Measurements from ENCODE around the gene PSMD9. TPM values are rescaled to one million over a fixed set of nuclear protein-coding genes. Genes with fewer than 3 reads are reported as not detected.
"Not testable (repeated sequence)": the region's sequence is repeated elsewhere in the genome, so short reads cannot be mapped to it uniquely, and the experiment has no call there.

PSMD9 gene
- total RNA-seq, 3 donors from 2014 or later, result 97.7 to 106 (median 103) TPM

GRCh38 chr12:121860699-121861098, 27.9 kb upstream of the PSMD9 start:
- not testable (repeated sequence) for ATAC-seq; DNase-seq; H3K27me3 Mint-ChIP-seq (ENCODE audit: low read depth); H3K36me3 Mint-ChIP-seq (ENCODE audit: insufficient read depth); H3K9me3 Mint-ChIP-seq; H3K4me1 Mint-ChIP-seq (ENCODE audit: low read depth); H3K4me3 Mint-ChIP-seq

- ATAC-seq (no peak), DNase-seq (no peak)
- H3K27me3 Mint-ChIP-seq (ENCODE audit: low read depth), result no peaks in the 10 kb centered on the region
- H3K9me3 Mint-ChIP-seq, result no peaks in the 10 kb centered on the region
- H3K36me3 Mint-ChIP-seq (ENCODE audit: insufficient read depth), result no peaks in the 10 kb centered on the region
- no peaks in the 10 kb centered on the region for H3K4me1 Mint-ChIP-seq (ENCODE audit: low read depth)
- no peak overlapping the region for H3K4me3 Mint-ChIP-seq
Measured at GRCh38 chr12:121861636-121862254, 26.8 kb upstream of the PSMD9 start.

- ATAC-seq, result no peak
- no peaks in the 10 kb centered on the region for H3K4me1 Mint-ChIP-seq (ENCODE audit: low read depth)
- H3K27me3 Mint-ChIP-seq (ENCODE audit: low read depth), result no peaks in the 10 kb centered on the region
- no peaks in the 10 kb centered on the region for H3K9me3 Mint-ChIP-seq
- no peak for DNase-seq
- H3K36me3 Mint-ChIP-seq (ENCODE audit: insufficient read depth), result no peaks in the 10 kb centered on the region
- no peak overlapping the region for H3K4me3 Mint-ChIP-seq
Measured at GRCh38 chr12:121866331-121866730, 22.3 kb upstream of the PSMD9 start.

GRCh38 chr12:121869229-121869628, 19.4 kb upstream of the PSMD9 start:
- not testable (repeated sequence) for H3K36me3 Mint-ChIP-seq (ENCODE audit: insufficient read depth); DNase-seq; H3K4me1 Mint-ChIP-seq (ENCODE audit: low read depth); H3K9me3 Mint-ChIP-seq; ATAC-seq; H3K27me3 Mint-ChIP-seq (ENCODE audit: low read depth); H3K4me3 Mint-ChIP-seq

- no peaks in the 10 kb centered on the region for H3K9me3 Mint-ChIP-seq
- ATAC-seq, result no peak
- DNase-seq, result no peak
- H3K4me1 Mint-ChIP-seq (ENCODE audit: low read depth), result no peaks in the 10 kb centered on the region
- H3K4me3 Mint-ChIP-seq, result no peak overlapping the region
- no peaks in the 10 kb centered on the region for H3K27me3 Mint-ChIP-seq (ENCODE audit: low read depth)
- H3K36me3 Mint-ChIP-seq (ENCODE audit: insufficient read depth), result no peaks in the 10 kb centered on the region
Measured at GRCh38 chr12:121871467-121871866, 17.1 kb upstream of the PSMD9 start.

GRCh38 chr12:121872546-121873215, 15.9 kb upstream of the PSMD9 start:
- DNase-seq, result no peak
- no peaks in the 10 kb centered on the region for H3K36me3 Mint-ChIP-seq (ENCODE audit: insufficient read depth)
- ATAC-seq, result peak; percentile 56 to 58

GRCh38 chr12:121873216-121873569, 15.4 kb upstream of the PSMD9 start:
- Mint-ChIP-seq H3K36me3 (ENCODE audit: insufficient read depth) (no peaks in the 10 kb centered on the region), H3K27me3 (ENCODE audit: low read depth) (no peaks in the 10 kb centered on the region), H3K9me3 (no peaks in the 10 kb centered on the region), H3K4me3 (no peak overlapping the region), H3K4me1 (ENCODE audit: low read depth) (no peaks in the 10 kb centered on the region)
- no peak for DNase-seq
- no peak for ATAC-seq

More at GRCh38 chr12:121872546-121873215, 15.9 kb upstream of the PSMD9 start:
- Mint-ChIP-seq H3K27me3 (ENCODE audit: low read depth) (no peaks in the 10 kb centered on the region), H3K4me1 (ENCODE audit: low read depth) (no peaks in the 10 kb centered on the region), H3K4me3 (no peak overlapping the region), H3K9me3 (no peaks in the 10 kb centered on the region)

- Mint-ChIP-seq H3K4me3 (no peak overlapping the region), H3K36me3 (ENCODE audit: insufficient read depth) (no peaks in the 10 kb centered on the region), H3K4me1 (ENCODE audit: low read depth) (no peaks in the 10 kb centered on the region), H3K9me3 (no peaks in the 10 kb centered on the region), H3K27me3 (ENCODE audit: low read depth) (no peaks in the 10 kb centered on the region)
- no peak for DNase-seq
- ATAC-seq, result no peak
Measured at GRCh38 chr12:121874071-121874470, 14.5 kb upstream of the PSMD9 start.

- Mint-ChIP-seq H3K36me3 (ENCODE audit: insufficient read depth) (no peaks in the 10 kb centered on the region), H3K4me3 (no peak overlapping the region), H3K4me1 (ENCODE audit: low read depth) (no peaks in the 10 kb centered on the region), H3K27me3 (ENCODE audit: low read depth) (no peaks in the 10 kb centered on the region), H3K9me3 (no peaks in the 10 kb centered on the region)
- ATAC-seq (no peak), DNase-seq (no peak)
Measured at GRCh38 chr12:121875582-121875981, 13.0 kb upstream of the PSMD9 start.

GRCh38 chr12:121876080-121876447, 12.5 kb upstream of the PSMD9 start:
- H3K4me3 Mint-ChIP-seq; H3K27me3 Mint-ChIP-seq (ENCODE audit: low read depth); H3K36me3 Mint-ChIP-seq (ENCODE audit: insufficient read depth); ATAC-seq; H3K4me1 Mint-ChIP-seq (ENCODE audit: low read depth); H3K9me3 Mint-ChIP-seq; DNase-seq: not testable (repeated sequence)

GRCh38 chr12:121883315-121883660, 5.3 kb upstream of the PSMD9 start:
- DNase-seq (no peak), ATAC-seq (no peak)
- H3K36me3 Mint-ChIP-seq (ENCODE audit: insufficient read depth), result no peaks in the 10 kb centered on the region
- no peaks in the 10 kb centered on the region for H3K27me3 Mint-ChIP-seq (ENCODE audit: low read depth)
- no peak overlapping the region for H3K4me3 Mint-ChIP-seq
- peaks cover 2% of the 10 kb centered on the region for H3K4me1 Mint-ChIP-seq (ENCODE audit: low read depth)
- no peaks in the 10 kb centered on the region for H3K9me3 Mint-ChIP-seq

- H3K4me3 Mint-ChIP-seq; ATAC-seq; H3K27me3 Mint-ChIP-seq (ENCODE audit: low read depth); DNase-seq; H3K36me3 Mint-ChIP-seq (ENCODE audit: insufficient read depth); H3K9me3 Mint-ChIP-seq: not testable (repeated sequence)
- H3K4me1 Mint-ChIP-seq (ENCODE audit: low read depth), result peaks cover 18% of the 10 kb centered on the region
Measured at GRCh38 chr12:121885129-121885528, 3.5 kb upstream of the PSMD9 start.

- no peak for ATAC-seq
- peak overlapping the region; percentile 100 for H3K4me3 Mint-ChIP-seq
- H3K27me3 Mint-ChIP-seq (ENCODE audit: low read depth), result peaks cover 1% of the 10 kb centered on the region
- H3K9me3 Mint-ChIP-seq, result no peaks in the 10 kb centered on the region
- DNase-seq, result no peak
- H3K4me1 Mint-ChIP-seq (ENCODE audit: low read depth), result peaks cover 27% of the 10 kb centered on the region
- peaks cover 7% of the 10 kb centered on the region for H3K36me3 Mint-ChIP-seq (ENCODE audit: insufficient read depth)
Measured at GRCh38 chr12:121888083-121888477, 510 bp upstream of the PSMD9 start.

GRCh38 chr12:121889274-121889624, 659 bp downstream of the PSMD9 start:
- H3K4me1 Mint-ChIP-seq (ENCODE audit: low read depth), result peaks cover 39% of the 10 kb centered on the region
- H3K36me3 Mint-ChIP-seq (ENCODE audit: insufficient read depth), result peaks cover 12% of the 10 kb centered on the region
- H3K4me3 Mint-ChIP-seq, result peak overlapping the region; percentile 100
- ATAC-seq (no peak), DNase-seq (no peak)
- peaks cover 1% of the 10 kb centered on the region for H3K27me3 Mint-ChIP-seq (ENCODE audit: low read depth)
- H3K9me3 Mint-ChIP-seq, result no peaks in the 10 kb centered on the region

- H3K27me3 Mint-ChIP-seq (ENCODE audit: low read depth); DNase-seq; H3K9me3 Mint-ChIP-seq; ATAC-seq: not testable (repeated sequence)
- Mint-ChIP-seq H3K4me1 (ENCODE audit: low read depth) (peaks cover 43% of the 10 kb centered on the region), H3K36me3 (ENCODE audit: insufficient read depth) (peaks cover 12% of the 10 kb centered on the region), H3K4me3 (peak overlapping the region; percentile 100)
Measured at GRCh38 chr12:121889661-121890060, 1.1 kb downstream of the PSMD9 start.
